Endometrium (tissue), 2 donors: ENCODE results near the gene PLXNB3.
"Not testable (repeated sequence)": the region's sequence is repeated elsewhere in the genome, so short reads cannot be mapped to it uniquely, and the experiment has no call there.

Source experiments
- FAIRE-seq: peaks from 2 replicates; lab custom pipeline; 2012; peaks lifted over from hg19 to GRCh38; lab: Jason Lieb, UNC
- donor health status: control.
- donor health status: control.

The PLXNB3 gene

DNA sequence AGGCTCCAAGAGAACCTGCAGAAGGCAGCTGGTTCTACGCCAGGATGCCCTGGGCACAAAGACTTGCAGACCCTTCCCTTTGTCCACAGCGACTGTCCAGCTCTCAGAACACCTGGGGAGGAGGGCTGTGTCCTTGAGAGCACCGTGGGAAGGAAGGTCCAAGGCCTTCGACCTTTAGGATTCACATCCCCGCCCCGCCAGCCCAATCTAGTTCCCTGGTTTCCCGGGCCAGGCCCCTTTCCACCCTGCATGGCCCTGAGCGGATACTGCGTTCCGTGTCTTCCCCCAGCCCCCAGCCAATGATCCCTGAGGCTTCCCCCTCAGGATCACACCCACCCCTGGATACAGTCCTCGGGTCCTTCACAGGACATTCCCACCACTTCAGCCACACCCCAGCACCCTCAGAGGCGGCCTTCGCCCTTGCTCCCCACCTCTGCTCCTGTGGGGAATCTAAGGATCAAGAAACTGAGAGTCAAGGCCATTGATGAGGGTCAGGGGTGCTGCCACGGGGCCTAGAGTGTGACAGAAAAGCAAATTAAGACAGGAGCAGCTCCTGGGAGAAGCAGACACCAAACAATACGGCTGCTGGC, 30.3 kb upstream of the PLXNB3 start:
- no peak for FAIRE-seq

DNA sequence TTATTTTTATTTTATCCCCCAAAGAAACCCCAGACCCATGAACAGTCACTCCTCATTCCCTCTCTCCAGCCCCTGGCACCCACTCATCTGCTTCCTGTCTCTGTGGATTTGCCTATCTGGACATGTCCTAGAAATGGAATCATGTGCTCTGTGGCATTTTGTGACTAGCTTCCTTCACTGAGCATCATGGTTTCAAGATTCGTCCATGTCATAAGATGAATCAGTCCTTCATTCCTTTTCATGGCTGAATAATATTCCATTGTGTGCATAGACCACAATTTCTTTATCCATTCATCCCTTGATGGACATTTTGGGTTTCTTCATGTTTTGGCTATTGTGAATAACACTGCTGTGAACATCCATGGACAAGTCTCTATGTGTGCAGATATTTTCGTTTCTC, 29.2 kb upstream of the PLXNB3 start:
- FAIRE-seq: no peak

DNA sequence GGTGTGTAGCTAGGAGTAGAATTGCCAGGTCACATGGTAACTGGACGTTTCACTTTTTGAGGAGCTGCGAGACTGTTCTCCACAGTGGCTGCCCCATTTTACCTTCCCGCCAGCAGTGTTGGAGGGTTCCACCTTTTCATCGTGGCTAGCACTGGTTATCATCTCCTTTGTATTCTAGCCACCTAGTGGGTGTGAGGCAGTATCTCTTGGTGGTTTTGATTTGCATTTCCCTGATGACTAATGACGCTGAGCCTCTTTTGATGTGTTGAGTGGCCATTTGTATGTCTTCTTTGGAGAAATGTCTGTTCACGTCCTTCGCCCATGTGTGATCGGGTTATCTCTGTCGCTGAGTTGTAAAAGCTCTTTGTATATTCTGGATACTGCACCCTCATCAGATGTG, 28.8 kb upstream of the PLXNB3 start:
- FAIRE-seq: no peak

DNA sequence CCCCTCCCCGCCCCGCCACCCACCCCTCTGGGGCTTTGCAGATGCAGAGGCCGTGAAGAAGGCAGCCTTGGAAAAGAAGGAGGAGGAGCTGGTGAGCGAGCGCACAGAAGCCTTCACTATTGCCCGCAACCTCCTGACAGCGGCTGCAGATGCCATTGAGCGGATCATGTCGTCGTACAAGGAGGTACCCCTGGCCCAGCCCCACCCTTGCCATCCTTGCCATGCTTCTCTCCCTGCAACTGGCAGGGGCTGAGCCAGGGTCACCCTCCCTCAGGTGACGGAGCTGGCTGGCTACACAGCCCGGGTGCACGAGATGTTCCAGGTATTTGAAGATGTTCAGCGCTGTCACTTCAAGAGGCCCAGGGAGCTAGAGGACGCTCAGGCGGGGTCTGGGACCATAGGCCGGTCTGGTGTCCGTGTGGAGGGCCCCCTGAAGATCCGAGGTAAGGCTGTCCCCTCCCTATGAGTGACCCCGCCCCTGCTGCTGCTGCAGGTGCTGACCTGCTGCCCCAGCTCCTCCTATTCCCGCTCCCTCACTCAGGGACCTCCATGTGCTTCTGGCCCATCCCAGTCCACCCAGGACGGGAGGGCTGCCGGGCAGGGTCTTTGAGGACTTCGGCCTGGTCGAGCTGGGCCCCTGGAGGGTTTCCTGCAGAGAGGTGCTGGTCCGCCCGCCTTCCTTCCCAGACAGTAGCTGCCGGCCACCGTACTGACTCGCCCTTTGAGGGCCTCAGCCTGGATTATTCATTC, 27.8 kb upstream of the PLXNB3 start:
- FAIRE-seq: no peak

DNA sequence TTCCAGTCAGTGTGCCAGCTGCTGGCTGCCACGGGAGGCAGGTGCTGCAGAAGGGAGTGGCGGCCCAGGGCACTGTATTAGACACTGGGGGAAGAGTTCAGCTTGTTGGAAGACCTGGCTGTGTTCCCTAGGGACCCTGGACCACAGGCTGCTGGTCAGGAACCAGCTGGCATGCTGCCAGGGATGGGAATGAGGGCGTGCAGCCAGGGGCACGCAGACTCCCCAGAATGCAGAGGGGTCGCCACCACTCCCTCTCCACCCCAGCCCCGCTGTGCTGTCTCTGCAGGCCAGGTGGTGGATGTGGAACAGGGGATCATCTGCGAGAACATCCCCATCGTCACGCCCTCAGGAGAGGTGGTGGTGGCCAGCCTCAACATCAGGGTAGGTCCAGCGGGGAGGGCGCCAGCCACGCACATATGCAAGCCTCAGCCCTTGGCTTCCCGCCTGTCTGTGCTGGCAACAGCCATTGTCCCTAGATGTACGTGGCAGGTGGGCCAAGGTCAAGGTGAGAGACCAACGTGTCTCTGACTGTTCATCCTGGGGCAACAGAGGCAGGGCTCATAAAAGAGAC, 27.1 kb upstream of the PLXNB3 start:
- FAIRE-seq: no peak

DNA sequence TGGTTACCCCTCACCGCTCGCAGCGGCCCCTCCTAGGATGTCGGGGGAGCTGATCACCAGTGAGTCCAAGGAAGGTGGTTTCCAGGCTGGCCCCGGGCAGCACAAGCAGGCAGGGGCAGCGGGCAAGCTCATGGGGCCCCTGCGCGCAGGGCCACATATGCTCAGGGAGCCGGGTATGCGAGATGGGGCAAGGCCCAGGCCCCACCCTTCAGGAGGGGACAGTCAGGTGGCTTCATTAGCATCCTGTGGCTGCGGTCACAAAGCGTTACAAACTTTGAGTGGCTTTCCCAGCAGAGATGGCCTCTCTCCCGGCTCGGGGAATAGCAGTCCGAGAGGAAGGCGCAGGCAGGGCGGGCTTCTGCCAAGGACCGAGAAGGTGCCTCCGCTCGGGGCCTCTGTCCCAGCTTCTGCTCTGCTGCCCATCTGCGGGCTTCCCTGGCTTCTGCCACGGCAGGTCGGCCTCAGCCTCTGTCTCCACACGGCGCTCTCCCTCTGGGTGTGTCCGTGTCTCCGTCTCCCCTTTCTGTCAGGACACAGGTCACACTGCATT, 25.9 kb upstream of the PLXNB3 start:
- no peak for FAIRE-seq

DNA sequence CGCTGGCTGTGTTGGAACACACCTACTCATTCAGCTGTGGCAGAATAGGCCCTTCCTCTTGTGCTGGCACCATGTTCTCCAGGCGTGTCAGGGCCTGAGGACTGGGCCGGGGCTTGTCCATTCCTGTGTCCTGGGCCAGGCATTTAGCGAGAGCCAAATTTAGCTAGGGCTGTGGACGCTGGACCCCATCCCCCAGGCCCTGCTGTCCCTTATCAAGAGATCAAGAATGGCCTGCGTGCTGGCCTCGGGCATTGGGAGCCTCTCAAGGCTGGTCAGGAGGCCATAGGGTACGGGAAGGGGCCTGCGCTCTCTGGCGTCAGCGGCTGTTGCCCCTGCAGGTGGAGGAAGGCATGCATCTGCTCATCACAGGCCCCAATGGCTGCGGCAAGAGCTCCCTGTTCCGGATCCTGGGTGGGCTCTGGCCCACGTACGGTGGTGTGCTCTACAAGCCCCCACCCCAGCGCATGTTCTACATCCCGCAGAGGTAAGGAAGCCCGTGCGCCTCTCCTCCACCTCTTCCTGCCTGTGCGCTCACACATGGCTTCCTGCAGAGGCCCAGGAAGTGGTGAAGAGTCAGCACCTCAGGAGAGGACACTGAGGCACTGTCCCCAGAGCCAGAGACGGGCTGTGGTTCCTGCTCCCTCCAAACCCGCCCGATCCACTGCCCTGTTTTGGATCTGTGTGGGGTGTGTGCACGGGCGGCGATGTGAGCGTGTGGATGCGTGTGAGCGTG, 24.1 kb upstream of the PLXNB3 start:
- FAIRE-seq: no peak

DNA sequence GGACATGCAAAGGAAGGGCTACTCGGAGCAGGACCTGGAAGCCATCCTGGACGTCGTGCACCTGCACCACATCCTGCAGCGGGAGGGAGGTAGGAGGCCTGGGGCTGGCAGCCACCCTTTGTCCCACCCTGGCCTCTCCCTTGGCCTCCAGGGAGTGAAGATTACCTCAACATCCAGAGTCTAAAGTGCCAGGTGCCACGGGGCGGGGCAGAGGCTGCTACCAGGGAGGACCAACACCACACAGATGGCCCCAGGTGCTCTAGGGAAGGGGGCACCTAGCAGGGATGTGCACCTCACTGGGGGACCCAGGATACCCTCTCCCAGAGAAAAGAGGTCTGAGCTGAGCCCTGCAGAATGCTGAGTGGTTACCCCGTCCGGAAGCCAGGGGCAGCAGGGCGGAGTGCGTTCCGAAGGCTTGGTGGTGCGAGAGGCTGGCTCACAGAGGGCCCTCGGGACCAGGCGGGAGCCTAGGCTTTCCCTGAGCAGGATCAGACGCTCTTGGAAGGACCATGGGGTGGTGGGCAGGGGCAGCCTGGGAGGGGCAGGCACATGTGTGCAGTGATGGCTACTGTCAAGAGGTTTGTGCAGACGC, 23.3 kb upstream of the PLXNB3 start:
- no peak for FAIRE-seq

DNA sequence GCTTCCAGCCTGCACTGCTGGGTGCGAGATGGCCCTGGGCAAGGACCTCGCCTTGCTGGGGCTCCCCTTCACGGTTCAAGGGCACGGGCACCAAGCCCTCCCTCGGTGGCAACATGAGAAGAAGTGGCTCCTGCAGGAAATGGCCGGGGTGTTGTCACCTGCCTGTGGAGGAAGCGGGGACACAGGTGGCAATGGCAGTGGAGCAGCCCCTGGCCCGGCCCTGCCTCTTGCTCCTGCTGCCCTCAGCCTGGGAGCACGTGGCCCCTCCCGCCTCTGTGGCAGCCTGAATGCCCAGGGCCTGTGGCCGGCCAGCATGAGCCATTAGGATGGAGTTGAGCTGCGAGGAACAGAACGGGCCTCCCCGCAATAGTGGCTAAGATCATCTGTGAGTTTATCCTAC, 22.6 kb upstream of the PLXNB3 start:
- FAIRE-seq: no peak

DNA sequence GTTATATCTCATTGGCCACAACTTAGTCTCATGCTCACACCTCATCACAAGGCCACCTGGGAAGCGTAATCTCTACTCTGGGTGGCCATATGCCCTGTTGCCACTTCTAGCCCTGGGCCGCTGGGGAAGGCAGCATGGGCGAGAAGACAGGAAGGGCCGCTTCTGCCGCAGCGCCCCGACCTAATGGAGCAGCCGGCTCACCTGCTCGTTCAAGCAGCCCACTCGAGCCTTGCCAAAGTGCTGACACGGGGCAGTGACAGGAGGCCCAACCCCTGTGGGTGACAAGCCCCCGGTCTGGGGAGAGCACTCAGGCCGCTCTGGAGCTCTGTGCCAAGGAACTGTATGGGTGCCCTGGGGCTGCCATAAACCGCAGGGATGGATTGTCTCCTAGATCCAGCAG, 21.9 kb upstream of the PLXNB3 start:
- not testable (repeated sequence) for FAIRE-seq

DNA sequence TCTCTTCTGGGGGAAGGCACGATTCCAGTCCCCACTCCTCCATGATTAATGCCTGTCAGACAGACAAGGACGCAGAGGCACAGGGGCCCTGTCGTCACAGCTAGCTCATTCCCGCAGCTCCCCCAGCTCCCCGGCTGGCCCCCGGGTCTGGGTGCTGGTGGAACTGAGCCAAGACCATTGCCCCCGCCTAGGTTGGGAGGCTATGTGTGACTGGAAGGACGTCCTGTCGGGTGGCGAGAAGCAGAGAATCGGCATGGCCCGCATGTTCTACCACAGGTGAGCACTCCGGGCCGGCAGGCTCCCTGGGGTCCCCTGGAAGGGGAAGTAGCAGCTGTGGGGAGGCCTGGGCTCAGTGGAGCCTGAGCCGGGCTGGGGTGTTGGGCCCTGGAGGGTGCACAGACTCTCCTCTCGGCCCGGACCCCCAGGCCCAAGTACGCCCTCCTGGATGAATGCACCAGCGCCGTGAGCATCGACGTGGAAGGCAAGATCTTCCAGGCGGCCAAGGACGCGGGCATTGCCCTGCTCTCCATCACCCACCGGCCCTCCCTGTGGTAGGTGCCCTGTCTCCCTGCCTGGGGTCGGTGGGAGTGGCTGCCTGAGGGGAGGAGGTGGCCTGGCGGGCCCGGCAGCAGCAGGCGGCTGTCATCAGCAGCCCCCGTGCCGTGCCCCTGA, 21.1 kb upstream of the PLXNB3 start:
- FAIRE-seq: not testable (repeated sequence)

DNA sequence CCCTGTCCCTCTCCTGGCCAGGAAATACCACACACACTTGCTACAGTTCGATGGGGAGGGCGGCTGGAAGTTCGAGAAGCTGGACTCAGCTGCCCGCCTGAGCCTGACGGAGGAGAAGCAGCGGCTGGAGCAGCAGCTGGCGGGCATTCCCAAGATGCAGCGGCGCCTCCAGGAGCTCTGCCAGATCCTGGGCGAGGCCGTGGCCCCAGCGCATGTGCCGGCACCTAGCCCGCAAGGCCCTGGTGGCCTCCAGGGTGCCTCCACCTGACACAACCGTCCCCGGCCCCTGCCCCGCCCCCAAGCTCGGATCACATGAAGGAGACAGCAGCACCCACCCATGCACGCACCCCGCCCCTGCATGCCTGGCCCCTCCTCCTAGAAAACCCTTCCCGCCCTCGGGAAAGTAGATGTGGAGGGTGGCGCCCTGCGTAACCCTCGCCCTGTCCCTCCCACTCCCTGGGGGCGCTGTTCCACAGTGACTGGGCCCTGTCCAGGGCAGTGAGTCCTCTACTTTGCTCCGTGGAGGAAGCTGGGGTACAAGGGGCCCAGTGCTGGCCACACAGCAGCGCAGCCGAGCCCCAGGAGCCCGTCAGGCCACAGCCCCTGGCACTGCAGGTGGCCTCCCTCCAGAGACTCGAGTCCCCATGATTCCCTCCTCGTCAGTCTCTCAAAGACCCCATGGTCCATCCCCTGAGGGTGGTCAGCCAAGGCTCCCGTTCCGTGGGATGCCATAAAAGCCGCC, 20.4 kb upstream of the PLXNB3 start:
- FAIRE-seq: not testable (repeated sequence)

DNA sequence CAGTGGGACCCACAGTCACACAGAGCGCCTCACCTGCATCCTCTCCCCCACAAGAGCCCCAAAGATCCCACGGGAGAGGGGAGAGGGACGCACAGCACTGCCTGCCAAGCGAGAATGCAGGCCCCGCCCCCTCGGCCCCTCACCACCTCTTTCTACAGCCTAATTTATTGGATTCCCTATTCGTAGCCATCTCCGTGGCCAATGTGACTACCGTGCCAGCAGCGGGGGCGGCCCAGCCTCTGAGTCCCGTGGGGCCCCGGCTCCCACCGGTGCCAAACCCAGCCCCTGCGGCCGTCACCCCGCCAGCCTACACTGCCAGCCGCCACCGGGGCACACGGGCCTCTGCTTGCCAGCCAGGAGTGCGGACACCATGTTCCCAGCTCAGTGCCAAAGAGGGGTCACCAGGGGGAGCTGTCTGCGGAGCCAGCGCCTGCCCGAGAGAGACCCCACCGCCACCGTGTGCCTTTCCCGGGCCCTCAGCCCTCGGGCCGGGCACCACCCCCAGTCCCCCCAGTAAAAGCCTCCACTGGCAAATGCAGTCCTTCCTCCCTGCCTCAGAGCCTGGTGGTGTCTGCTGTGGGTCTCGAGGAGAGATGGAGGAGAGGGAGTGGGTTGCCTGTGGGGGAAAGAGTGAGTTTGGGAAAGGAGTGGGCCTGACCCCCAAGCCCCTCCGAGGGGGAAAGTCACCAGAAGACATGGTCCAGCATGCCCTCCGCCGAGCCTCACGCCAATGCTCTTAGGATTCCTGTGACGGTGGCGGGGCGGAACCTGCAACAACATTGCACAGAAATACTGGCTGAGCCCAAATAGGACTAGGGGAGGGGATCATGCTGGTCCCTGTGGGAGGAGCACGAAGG, 19.6 kb upstream of the PLXNB3 start:
- FAIRE-seq: no peak

DNA sequence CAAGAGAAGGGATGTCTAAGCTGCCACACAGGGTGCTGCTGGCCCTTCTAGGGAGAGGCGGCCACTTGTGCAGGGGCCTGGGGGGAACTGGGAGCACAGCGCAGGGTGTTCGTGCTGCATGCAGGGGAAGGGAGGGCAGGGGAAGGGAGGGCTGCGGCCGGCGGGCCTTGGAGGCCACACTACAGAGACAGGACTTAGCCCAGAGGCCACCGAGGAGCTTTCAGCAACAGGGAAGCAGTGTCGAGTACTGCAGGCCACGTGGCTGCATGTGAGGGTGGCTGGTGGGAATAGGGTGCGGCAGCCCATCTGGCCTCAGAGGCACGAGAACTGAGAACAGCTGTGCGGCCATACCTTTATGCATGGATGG, 19.0 kb upstream of the PLXNB3 start:
- not testable (repeated sequence) for FAIRE-seq

DNA sequence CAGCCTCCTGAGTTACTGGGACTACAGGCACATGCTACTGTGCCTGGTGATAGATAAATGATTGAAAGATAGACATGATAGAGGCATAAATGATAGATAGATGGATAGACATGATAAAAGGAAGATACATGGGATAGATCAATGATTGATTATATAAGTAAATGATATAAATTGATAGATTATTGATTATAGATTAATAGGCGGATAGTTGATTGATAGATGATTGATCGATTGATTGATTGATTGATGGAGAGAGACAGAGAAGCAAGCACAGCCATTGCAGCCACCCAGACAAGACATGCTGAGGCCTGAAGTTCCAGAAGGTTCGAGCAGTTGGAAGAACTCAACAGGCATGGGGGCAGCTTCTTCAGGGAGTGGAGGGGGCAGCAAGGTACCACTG, 17.7 kb upstream of the PLXNB3 start:
- FAIRE-seq: no peak

DNA sequence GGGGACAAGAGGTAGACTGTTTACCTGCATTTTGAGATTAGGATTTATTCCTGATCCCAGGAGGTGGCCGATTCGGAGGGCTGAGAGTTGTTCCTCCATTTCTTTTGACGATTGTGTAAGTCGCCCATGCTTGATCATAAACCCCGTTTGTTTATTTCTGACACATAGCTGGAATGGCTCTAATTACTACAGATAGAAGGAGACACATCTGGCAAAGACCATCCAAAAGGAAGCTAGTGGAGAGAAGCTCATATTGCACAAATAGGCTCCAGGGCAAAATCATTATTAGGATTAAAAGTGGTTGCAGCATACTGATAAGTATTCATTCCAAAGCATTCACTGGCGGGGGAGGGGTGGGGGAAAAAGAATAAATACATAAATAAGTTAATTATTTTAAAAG, 17.1 kb upstream of the PLXNB3 start:
- not testable (repeated sequence) for FAIRE-seq

DNA sequence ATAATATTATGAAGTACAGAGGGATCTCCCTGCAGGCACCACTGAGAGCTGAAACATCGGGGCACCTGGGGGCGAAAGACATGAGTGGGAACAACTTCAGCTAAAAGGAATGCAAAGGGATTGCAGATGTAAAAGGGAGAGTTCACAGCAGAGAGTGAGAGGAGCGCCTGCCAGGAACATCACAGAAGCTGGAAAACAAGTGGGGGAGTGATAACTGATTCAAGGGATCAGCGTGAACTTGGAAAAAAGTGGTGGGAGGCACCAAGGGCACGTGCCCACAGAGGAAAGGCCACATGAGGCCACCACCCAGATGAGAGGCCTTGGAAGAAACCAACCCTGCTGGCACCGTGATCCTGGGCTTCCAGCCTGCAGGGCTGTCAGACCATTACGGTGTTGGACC, 15.0 kb upstream of the PLXNB3 start:
- not testable (repeated sequence) for FAIRE-seq

DNA sequence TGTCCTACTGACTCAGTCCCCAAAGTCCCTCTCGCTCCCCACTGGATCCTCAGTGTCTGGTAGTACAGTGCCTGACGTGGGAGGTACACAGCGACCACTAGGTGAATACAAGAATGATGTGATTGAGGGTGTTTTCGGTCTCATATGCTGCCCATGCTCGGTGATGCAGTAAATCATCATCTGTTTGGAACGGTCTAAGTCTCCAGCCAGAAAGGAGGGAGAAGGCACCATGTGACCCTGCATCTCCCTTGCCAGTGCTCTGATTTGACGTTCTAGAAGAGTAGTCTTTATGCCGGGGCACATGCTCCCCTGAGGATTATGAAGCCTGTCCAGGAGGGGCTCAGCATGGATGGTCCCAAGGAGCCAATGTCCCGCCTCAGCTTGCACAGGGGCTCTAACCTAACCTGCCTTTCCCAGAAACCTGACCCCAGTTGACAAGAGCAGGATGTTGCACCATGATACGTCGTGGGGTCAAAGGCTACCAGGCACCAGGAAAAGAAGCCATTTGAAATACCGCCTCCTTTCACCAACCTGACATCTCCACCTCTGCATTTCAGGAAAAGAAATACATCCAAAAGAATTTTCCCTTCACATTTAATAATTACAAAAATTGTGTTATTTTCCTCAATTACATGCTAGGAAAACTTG, 13.8 kb upstream of the PLXNB3 start:
- FAIRE-seq: no peak

DNA sequence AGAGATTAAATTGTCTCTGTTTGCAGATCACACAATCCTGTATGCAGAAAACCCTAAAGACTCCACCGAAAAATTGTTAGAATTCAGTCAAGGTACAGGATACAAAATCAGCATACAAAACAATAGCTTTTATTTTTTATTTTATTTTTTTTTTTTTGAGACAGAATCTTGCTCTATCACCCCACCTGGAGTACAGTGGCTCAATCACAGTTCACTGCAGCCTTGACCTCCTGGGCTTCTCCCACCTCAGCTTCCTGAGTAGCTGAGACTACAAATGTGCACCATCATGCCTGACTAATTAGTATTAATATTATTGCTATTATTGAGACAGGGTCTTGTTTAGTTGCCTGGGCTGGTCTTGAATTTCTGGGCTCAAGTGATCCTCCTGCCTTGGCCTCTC, 8.9 kb upstream of the PLXNB3 start:
- no peak for FAIRE-seq

DNA sequence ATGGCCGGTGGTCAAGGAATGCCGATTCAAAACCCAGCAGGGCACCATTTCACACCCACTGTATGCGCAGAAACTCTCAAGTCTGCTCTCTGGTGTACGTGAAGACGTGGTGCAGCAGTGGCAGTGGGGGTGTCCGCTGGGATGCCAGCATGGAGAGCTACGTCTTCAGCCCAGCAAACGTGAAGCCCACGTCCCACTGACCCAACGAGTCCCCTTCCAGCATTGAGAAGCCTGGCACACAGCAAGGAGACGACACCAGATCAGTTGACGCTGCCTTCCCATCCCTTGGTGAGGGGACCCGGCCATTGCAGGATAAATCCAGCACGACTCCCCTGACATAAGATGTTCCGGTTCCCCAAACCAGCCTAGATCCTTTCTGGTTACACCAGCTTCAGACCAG, 2.2 kb upstream of the PLXNB3 start:
- no peak for FAIRE-seq
